Measurements from ENCODE around the gene USP15.

GRCh38 chr12:62335796-62336195 is 75.6 kb downstream of the USP15 start:
- TF ChIP-seq, protein P1, sequence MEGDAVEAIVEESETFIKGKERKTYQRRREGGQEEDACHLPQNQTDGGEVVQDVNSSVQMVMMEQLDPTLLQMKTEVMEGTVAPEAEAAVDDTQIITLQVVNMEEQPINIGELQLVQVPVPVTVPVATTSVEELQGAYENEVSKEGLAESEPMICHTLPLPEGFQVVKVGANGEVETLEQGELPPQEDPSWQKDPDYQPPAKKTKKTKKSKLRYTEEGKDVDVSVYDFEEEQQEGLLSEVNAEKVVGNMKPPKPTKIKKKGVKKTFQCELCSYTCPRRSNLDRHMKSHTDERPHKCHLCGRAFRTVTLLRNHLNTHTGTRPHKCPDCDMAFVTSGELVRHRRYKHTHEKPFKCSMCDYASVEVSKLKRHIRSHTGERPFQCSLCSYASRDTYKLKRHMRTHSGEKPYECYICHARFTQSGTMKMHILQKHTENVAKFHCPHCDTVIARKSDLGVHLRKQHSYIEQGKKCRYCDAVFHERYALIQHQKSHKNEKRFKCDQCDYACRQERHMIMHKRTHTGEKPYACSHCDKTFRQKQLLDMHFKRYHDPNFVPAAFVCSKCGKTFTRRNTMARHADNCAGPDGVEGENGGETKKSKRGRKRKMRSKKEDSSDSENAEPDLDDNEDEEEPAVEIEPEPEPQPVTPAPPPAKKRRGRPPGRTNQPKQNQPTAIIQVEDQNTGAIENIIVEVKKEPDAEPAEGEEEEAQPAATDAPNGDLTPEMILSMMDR (IDR thresholded peaks at IDR 0.05), result no peak
- TF ChIP-seq POLR2A (IDR thresholded peaks at IDR 0.05) (no peak), EP300 (IDR thresholded peaks at IDR 0.05; ENCODE audit: low read depth) (no peak), POLR2AphosphoS5 (IDR thresholded peaks at IDR 0.05) (no peak)

Data from transverse colon (tissue), 4 donors.